ENCODE data around the gene GRM7.

The GRM7 gene

GRCh38 chr3:7745711-7746110 is 884.8 kb downstream of the GRM7 start:
- Histone ChIP-seq H3K4me1 (ENCODE audit: insufficient read depth, poor library complexity, severe bottlenecking) (no peaks in the 10 kb centered on the region), H3K9me3 (ENCODE audit: severe bottlenecking) (no peaks in the 10 kb centered on the region), H3K27me3 (ENCODE audit: insufficient read depth, poor library complexity, severe bottlenecking) (no peaks in the 10 kb centered on the region), H3K36me3 (ENCODE audit: low read depth) (no peaks in the 10 kb centered on the region), H3K4me3 (ENCODE audit: severe bottlenecking) (no peak overlapping the region), H3K27ac (ENCODE audit: poor library complexity, severe bottlenecking) (no peak overlapping the region)
- DNase-seq (ENCODE audit: low spot score): no peak
- TF ChIP-seq CTCF (IDR thresholded peaks at IDR 0.05; ENCODE audit: poor library complexity, severe bottlenecking): no peak
- ATAC-seq (ENCODE audit: low read depth): no peak

- Histone ChIP-seq H3K4me1 (ENCODE audit: insufficient read depth, poor library complexity, severe bottlenecking) (no peaks in the 10 kb centered on the region), H3K27ac (ENCODE audit: poor library complexity, severe bottlenecking) (no peak overlapping the region), H3K4me3 (ENCODE audit: severe bottlenecking) (no peak overlapping the region), H3K27me3 (ENCODE audit: insufficient read depth, poor library complexity, severe bottlenecking) (no peaks in the 10 kb centered on the region), H3K9me3 (ENCODE audit: severe bottlenecking) (no peaks in the 10 kb centered on the region), H3K36me3 (ENCODE audit: low read depth) (no peaks in the 10 kb centered on the region)
- DNase-seq (ENCODE audit: low spot score): no peak
- no peak for ATAC-seq (ENCODE audit: low read depth)
- TF ChIP-seq CTCF (IDR thresholded peaks at IDR 0.05; ENCODE audit: poor library complexity, severe bottlenecking): no peak
These were observed 889.2 kb downstream of the GRM7 start for GRCh38 chr3:7749931-7750695.

GRCh38 chr3:7752005-7752404 is 891.1 kb downstream of the GRM7 start:
- DNase-seq (ENCODE audit: low spot score) (no peak), ATAC-seq (ENCODE audit: low read depth) (no peak)
- H3K36me3 ChIP-seq (ENCODE audit: low read depth): no peaks in the 10 kb centered on the region
- no peaks in the 10 kb centered on the region for H3K4me1 ChIP-seq (ENCODE audit: insufficient read depth, poor library complexity, severe bottlenecking)
- TF ChIP-seq CTCF (IDR thresholded peaks at IDR 0.05; ENCODE audit: poor library complexity, severe bottlenecking): no peak
- H3K9me3 ChIP-seq (ENCODE audit: severe bottlenecking): no peaks in the 10 kb centered on the region
- no peak overlapping the region for H3K4me3 ChIP-seq (ENCODE audit: severe bottlenecking)
- no peaks in the 10 kb centered on the region for H3K27me3 ChIP-seq (ENCODE audit: insufficient read depth, poor library complexity, severe bottlenecking)
- no peak overlapping the region for H3K27ac ChIP-seq (ENCODE audit: poor library complexity, severe bottlenecking)

GRCh38 chr3:7754653-7755441 is 893.9 kb downstream of the GRM7 start:
- H3K27ac ChIP-seq (ENCODE audit: poor library complexity, severe bottlenecking): no peak overlapping the region
- no peak overlapping the region for H3K4me3 ChIP-seq (ENCODE audit: severe bottlenecking)
- no peaks in the 10 kb centered on the region for H3K36me3 ChIP-seq (ENCODE audit: low read depth)
- DNase-seq (ENCODE audit: low spot score) (no peak), ATAC-seq (ENCODE audit: low read depth) (no peak)
- no peaks in the 10 kb centered on the region for H3K4me1 ChIP-seq (ENCODE audit: insufficient read depth, poor library complexity, severe bottlenecking)
- H3K27me3 ChIP-seq (ENCODE audit: insufficient read depth, poor library complexity, severe bottlenecking): no peaks in the 10 kb centered on the region
- H3K9me3 ChIP-seq (ENCODE audit: severe bottlenecking): no peaks in the 10 kb centered on the region
- TF ChIP-seq CTCF (IDR thresholded peaks at IDR 0.05; ENCODE audit: poor library complexity, severe bottlenecking): no peak

GRCh38 chr3:7759630-7760029 is 898.7 kb downstream of the GRM7 start:
- TF ChIP-seq CTCF (IDR thresholded peaks at IDR 0.05; ENCODE audit: poor library complexity, severe bottlenecking): no peak

More at GRCh38 chr3:7759630-7760029, 898.7 kb downstream of the GRM7 start:
- no peak for DNase-seq (ENCODE audit: low spot score)
- Histone ChIP-seq H3K27me3 (ENCODE audit: insufficient read depth, poor library complexity, severe bottlenecking) (no peaks in the 10 kb centered on the region), H3K4me3 (ENCODE audit: severe bottlenecking) (no peak overlapping the region), H3K36me3 (ENCODE audit: low read depth) (no peaks in the 10 kb centered on the region), H3K4me1 (ENCODE audit: insufficient read depth, poor library complexity, severe bottlenecking) (no peaks in the 10 kb centered on the region), H3K9me3 (ENCODE audit: severe bottlenecking) (no peaks in the 10 kb centered on the region), H3K27ac (ENCODE audit: poor library complexity, severe bottlenecking) (no peak overlapping the region)
- no peak for ATAC-seq (ENCODE audit: low read depth)

All from RWPE2 (cell line).